ENCODE measurements around the gene ZC3H18. TPM values are rescaled to one million over a fixed set of nuclear protein-coding genes. Genes with fewer than 3 reads are reported as not detected.

The ZC3H18 gene
- total and polyA plus RNA-seq, 2 of the 4 experiments (the other 2 are of a cell fraction) = 3.4 to 21.3 TPM

DNA sequence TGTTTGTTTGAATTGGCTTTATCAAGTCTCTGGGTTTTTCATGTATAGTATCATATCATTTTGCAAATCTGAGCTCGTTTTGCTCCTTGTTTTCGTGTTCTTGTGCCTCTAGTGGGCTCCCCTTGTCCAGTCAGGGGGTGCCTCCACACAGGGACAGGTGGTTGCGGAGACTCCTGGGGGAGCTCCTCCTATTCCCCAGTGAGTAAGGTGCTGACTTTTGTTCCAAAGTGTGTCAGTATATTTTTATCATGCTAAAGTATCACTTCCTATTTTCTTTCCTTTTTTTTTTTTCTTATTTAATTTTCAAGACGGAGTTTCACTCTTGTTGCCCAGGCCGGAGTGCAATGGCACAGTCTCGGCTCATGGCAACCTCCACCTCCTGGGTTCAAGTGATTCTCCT lies 37.9 kb downstream of the ZC3H18 start:
- no peak overlapping the region for H2BK120ac ChIP-seq (ENCODE audit: low read depth, low read length)
- H4K8ac ChIP-seq (ENCODE audit: low read depth in 2 of 2, low read length in 2 of 2) = no peak overlapping the region
- CTCF ChIA-PET = no interaction called here
- H3K27ac ChIP-seq (ENCODE audit: insufficient read depth, low read length) = no peak overlapping the region
- no peak overlapping the region for H2AFZ ChIP-seq (replicated peaks; ENCODE audit: low read length, poor library complexity)
- DNase-seq = no peak
- H3K4ac ChIP-seq (ENCODE audit: low read depth, low read length) = no peak overlapping the region
- dilution Hi-C loops (cut with HindIII; ENCODE audit: low sequenced_read_pairs, unreplicated experiment) (no loop called here), intact Hi-C loops (cut with micrococcal nuclease) (no loop called here), in situ Hi-C loops (cut with MboI; ENCODE audit: low sequenced_read_pairs) (no loop called here)
- H2BK15ac ChIP-seq (ENCODE audit: low read depth, low read length) = no peak overlapping the region
- no peak overlapping the region for H3K4me2 ChIP-seq (ENCODE audit: low read depth, low read length)
- no peak overlapping the region for H3K56ac ChIP-seq (ENCODE audit: extremely low read depth, insufficient read depth, low read length)
- H3K27me3 ChIP-seq (ENCODE audit: control insufficient read depth, insufficient read depth, low read length) = no peaks in the 10 kb centered on the region
- H2BK5ac ChIP-seq (ENCODE audit: low read depth, low read length, poor library complexity, severe bottlenecking) = no peak overlapping the region
- H4K91ac ChIP-seq (ENCODE audit: insufficient read depth, low read depth, low read length) = no peak overlapping the region
- no TSS peak for BruUV-seq (replicated peaks)
- H2AK5ac ChIP-seq (ENCODE audit: low read depth, low read length) = no peak overlapping the region
- no peak overlapping the region for H4K5ac ChIP-seq (ENCODE audit: low read depth, low read length)
- no peaks in the 10 kb centered on the region for H3K4me1 ChIP-seq (ENCODE audit: control insufficient read depth, insufficient read depth, low read length)
- H3K4me3 ChIP-seq (ENCODE audit: insufficient read depth, low read depth, low read length) = no peak overlapping the region
- H3K23ac ChIP-seq (ENCODE audit: low read depth, low read length) = no peak overlapping the region
- WGBS, 2 experiments (ENCODE audit: extremely low coverage in 2 of 2, insufficient read length in 1 of 2) = no CpG with 5 or more reads among the region's 6 CpGs
- peaks cover 10 to 40% of the 10 kb centered on the region in 2 experiments; a peak in 3 of 4 replicates for H3K79me1 ChIP-seq (ENCODE audit: low read depth in 1 of 2, low read length in 2 of 2)
- TF ChIP-seq NFE2L2 (IDR thresholded peaks at IDR 0.05; ENCODE audit: low read depth, low read length) = no peak
- no peak for TF ChIP-seq RFX5 (IDR thresholded peaks at IDR 0.05; ENCODE audit: low read depth, low read length)
- TF ChIP-seq, protein P1, sequence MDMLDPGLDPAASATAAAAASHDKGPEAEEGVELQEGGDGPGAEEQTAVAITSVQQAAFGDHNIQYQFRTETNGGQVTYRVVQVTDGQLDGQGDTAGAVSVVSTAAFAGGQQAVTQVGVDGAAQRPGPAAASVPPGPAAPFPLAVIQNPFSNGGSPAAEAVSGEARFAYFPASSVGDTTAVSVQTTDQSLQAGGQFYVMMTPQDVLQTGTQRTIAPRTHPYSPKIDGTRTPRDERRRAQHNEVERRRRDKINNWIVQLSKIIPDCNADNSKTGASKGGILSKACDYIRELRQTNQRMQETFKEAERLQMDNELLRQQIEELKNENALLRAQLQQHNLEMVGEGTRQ (IDR thresholded peaks at IDR 0.05; ENCODE audit: low read depth, low read length) = no peak
- no peak for TF ChIP-seq RCOR1 (IDR thresholded peaks at IDR 0.05; ENCODE audit: insufficient replicate concordance, low read length)
- no peak for TF ChIP-seq SMC3 (IDR thresholded peaks at IDR 0.05; ENCODE audit: low read depth, low read length)
- no peak for TF ChIP-seq MAZ (IDR thresholded peaks at IDR 0.05; ENCODE audit: borderline replicate concordance, low read depth, low read length)
- no peak for TF ChIP-seq CHD1 (IDR thresholded peaks at IDR 0.05; ENCODE audit: low read depth, low read length)
- TF ChIP-seq FOS (IDR thresholded peaks at IDR 0.05; ENCODE audit: low read depth, low read length) = no peak
- no peak for TF ChIP-seq BHLHE40 (IDR thresholded peaks at IDR 0.05; ENCODE audit: low read depth, low read length)
- TF ChIP-seq CEBPB (IDR thresholded peaks at IDR 0.05; ENCODE audit: low read depth, low read length) = no peak
- no peak for TF ChIP-seq MAFK (IDR thresholded peaks at IDR 0.05; ENCODE audit: low read depth, low read length)
- TF ChIP-seq, protein P2, sequence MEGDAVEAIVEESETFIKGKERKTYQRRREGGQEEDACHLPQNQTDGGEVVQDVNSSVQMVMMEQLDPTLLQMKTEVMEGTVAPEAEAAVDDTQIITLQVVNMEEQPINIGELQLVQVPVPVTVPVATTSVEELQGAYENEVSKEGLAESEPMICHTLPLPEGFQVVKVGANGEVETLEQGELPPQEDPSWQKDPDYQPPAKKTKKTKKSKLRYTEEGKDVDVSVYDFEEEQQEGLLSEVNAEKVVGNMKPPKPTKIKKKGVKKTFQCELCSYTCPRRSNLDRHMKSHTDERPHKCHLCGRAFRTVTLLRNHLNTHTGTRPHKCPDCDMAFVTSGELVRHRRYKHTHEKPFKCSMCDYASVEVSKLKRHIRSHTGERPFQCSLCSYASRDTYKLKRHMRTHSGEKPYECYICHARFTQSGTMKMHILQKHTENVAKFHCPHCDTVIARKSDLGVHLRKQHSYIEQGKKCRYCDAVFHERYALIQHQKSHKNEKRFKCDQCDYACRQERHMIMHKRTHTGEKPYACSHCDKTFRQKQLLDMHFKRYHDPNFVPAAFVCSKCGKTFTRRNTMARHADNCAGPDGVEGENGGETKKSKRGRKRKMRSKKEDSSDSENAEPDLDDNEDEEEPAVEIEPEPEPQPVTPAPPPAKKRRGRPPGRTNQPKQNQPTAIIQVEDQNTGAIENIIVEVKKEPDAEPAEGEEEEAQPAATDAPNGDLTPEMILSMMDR (conservative IDR thresholded peaks at IDR 0.05; ENCODE audit: low read depth, low read length) = no peak
- TF ChIP-seq MXI1 (IDR thresholded peaks at IDR 0.05; ENCODE audit: borderline replicate concordance, low read depth, low read length) = no peak
- TF ChIP-seq RAD21 (IDR thresholded peaks at IDR 0.05; ENCODE audit: low read length) = no peak
- no peak for TF ChIP-seq POLR2A (IDR thresholded peaks at IDR 0.05; ENCODE audit: low read depth, low read length)
- TF ChIP-seq, protein P3, sequence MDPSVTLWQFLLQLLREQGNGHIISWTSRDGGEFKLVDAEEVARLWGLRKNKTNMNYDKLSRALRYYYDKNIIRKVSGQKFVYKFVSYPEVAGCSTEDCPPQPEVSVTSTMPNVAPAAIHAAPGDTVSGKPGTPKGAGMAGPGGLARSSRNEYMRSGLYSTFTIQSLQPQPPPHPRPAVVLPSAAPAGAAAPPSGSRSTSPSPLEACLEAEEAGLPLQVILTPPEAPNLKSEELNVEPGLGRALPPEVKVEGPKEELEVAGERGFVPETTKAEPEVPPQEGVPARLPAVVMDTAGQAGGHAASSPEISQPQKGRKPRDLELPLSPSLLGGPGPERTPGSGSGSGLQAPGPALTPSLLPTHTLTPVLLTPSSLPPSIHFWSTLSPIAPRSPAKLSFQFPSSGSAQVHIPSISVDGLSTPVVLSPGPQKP (IDR thresholded peaks at IDR 0.05; ENCODE audit: borderline replicate concordance, low read depth, low read length) = no peak
- H2BK20ac ChIP-seq (ENCODE audit: low read depth, low read length) = no peak overlapping the region
- H3K9me1 ChIP-seq (ENCODE audit: insufficient read depth, low read length) = no peaks in the 10 kb centered on the region
- no peaks in the 10 kb centered on the region for H3K9me3 ChIP-seq (ENCODE audit: control insufficient read depth, insufficient read depth, low read length)
- no peak overlapping the region for H3K9ac ChIP-seq (ENCODE audit: low read depth, low read length)
- ATAC-seq (ENCODE audit: low read depth) = no peak
- H4K20me1 ChIP-seq (ENCODE audit: insufficient read depth, low read length) = peaks cover 35% of the 10 kb centered on the region
- H3K14ac ChIP-seq (replicated peaks; ENCODE audit: low read depth, low read length) = no peak overlapping the region
- no peak overlapping the region for H2AK9ac ChIP-seq (replicated peaks; ENCODE audit: low read depth, low read length, poor library complexity)
- H3K36me3 ChIP-seq (ENCODE audit: control insufficient read depth, insufficient read depth, low read length) = peaks cover 48% of the 10 kb centered on the region
- POLR2A ChIA-PET (ENCODE audit: unreplicated experiment) = interaction anchor here (0.6 kb wide), 1 partner anchor 104 kb away, joined by 4 read pairs; no protein-coding TSS in a partner anchor
- H3K18ac ChIP-seq (ENCODE audit: low read depth, low read length) = no peak overlapping the region
